HepG2 (cell line): Measurements from ENCODE around the gene DPH2. TPM values are rescaled to one million over a fixed set of nuclear protein-coding genes. Genes with fewer than 3 reads are reported as not detected.

Source experiments
- AKAP8 ChIP-seq: sonication (generic); formaldehyde crosslinking; IDR thresholded peaks from 2 replicates; pipeline ENCODE4 v1.5.1; 2020; ENCODE audit warnings: mild to moderate bottlenecking, missing genetic modification reagents
- ARNT ChIP-seq: fragments of 450-650 bp; IDR thresholded peaks from 2 replicates; pipeline ENCODE4 v1.6.1; 2017
- ELK4 ChIP-seq: sonication (generic); formaldehyde crosslinking; IDR thresholded peaks from 2 replicates; pipeline ENCODE4 v1.9.0; 2021; ENCODE audit warnings: missing genetic modification reagents, borderline replicate concordance
- ETV5 ChIP-seq: IDR thresholded peaks from 2 replicates; pipeline ENCODE4 v1.6.1; 2018; ENCODE audit warnings: missing biosample characterization, missing genetic modification reagents, inconsistent platforms, borderline replicate concordance
- KLF15 ChIP-seq: sonication (generic); formaldehyde crosslinking; IDR thresholded peaks from 2 replicates; pipeline ENCODE4 v1.8.1; 2023; ENCODE audit warnings: borderline replicate concordance, mild to moderate bottlenecking, inconsistent platforms, missing genetic modification reagents, mixed read lengths
- MATR3 ChIP-seq: sonication (generic); formaldehyde crosslinking; IDR thresholded peaks from 2 replicates; pipeline ENCODE4 v1.4.0; 2020; ENCODE audit warnings: missing genetic modification reagents
- MZF1 ChIP-seq: sonication (generic); formaldehyde crosslinking; IDR thresholded peaks from 2 replicates; pipeline ENCODE4 v1.8.1; 2023; ENCODE audit warnings: mild to moderate bottlenecking, missing genetic modification reagents, borderline replicate concordance
- TBL1XR1 ChIP-seq: fragments of 150-350 bp; IDR thresholded peaks from 2 replicates; pipeline ENCODE4 v1.6.1; 2014; ENCODE audit warnings: borderline replicate concordance, low read length; ENCODE audit not compliant: partially characterized antibody
- YEATS4 ChIP-seq: sonication (generic); formaldehyde crosslinking; IDR thresholded peaks from 2 replicates; pipeline ENCODE4 v1.4.0; 2020; ENCODE audit warnings: missing genetic modification reagents, borderline replicate concordance
- ZBTB8A ChIP-seq: sonication (generic); formaldehyde crosslinking; IDR thresholded peaks from 2 replicates; pipeline ENCODE4 v1.4.0; 2020; ENCODE audit warnings: mild to moderate bottlenecking, low read depth, missing genetic modification reagents, borderline replicate concordance
- ZNF17 ChIP-seq: sonication (generic); formaldehyde crosslinking; IDR thresholded peaks from 2 replicates; pipeline ENCODE4 v1.5.0; 2020; ENCODE audit warnings: mild to moderate bottlenecking, missing genetic modification reagents
- ZNF260 ChIP-seq: sonication (generic); formaldehyde crosslinking; IDR thresholded peaks from 2 replicates; pipeline ENCODE4 v1.4.0; 2020; ENCODE audit warnings: missing genetic modification reagents, low read depth, mild to moderate bottlenecking, borderline replicate concordance
- ZNF33A ChIP-seq: sonication (generic); formaldehyde crosslinking; IDR thresholded peaks from 2 replicates; pipeline ENCODE4 v1.5.1; 2020; ENCODE audit warnings: missing genetic modification reagents, mild to moderate bottlenecking, moderate library complexity, borderline replicate concordance
- ZNF33B ChIP-seq: sonication (generic); formaldehyde crosslinking; IDR thresholded peaks from 2 replicates; pipeline ENCODE4 v1.5.1; 2020; ENCODE audit warnings: mild to moderate bottlenecking, missing genetic modification reagents
- ZNF44 ChIP-seq: sonication (generic); formaldehyde crosslinking; IDR thresholded peaks from 2 replicates; pipeline ENCODE4 v1.5.1; 2020; ENCODE audit warnings: mild to moderate bottlenecking, missing genetic modification reagents
- ZNF749 ChIP-seq: sonication (generic); formaldehyde crosslinking; IDR thresholded peaks from 2 replicates; pipeline ENCODE4 v1.8.0; 2022; ENCODE audit warnings: mild to moderate bottlenecking, missing genetic modification reagents, moderate library complexity, borderline replicate concordance
- ZUFSP ChIP-seq: sonication (generic); formaldehyde crosslinking; IDR thresholded peaks from 2 replicates; pipeline ENCODE4 v1.9.0; 2021; ENCODE audit warnings: missing genetic modification reagents, mild to moderate bottlenecking, borderline replicate concordance
- polyA plus RNA-seq, 8 experiments: library from polyadenylated mRNA; depleted of rRNA in 3 of 8; stranded (reverse) in 7 of 8; unstranded in 1 of 8; fragments of >200 nt; fragmentation: Illumina TruSeq in 4 of 8; extraction: Trizol in 4 of 8; gene quantifications; 2 replicates each; pipeline versions ENCODE4 v1.2.1 to v1.2.3, GENCODE V29; 2011 to 2016; ENCODE audit warnings: low read depth in 4 of 8, missing spikeins in 1 of 8, mixed read lengths in 1 of 8; ENCODE audit not compliant: insufficient read depth in 1 of 8
- total RNA-seq, 5 experiments: library from RNA; depleted of rRNA; stranded (reverse); fragments of >200 nt; fragmentation: Illumina TruSeq; extraction: Trizol; gene quantifications; 2 replicates each; pipeline ENCODE4 v1.2.3, GENCODE V29; 2016; ENCODE audit warnings: low read depth in 1 of 5

DPH2 gene
- total and polyA plus RNA-seq, 2 of the 13 experiments (the other 11 are each of a cell fraction or from before 2014, with no cell fraction given) = 32.2 to 38.3 TPM

- TF ChIP-seq KLF15 (CRISPR knock-in tag) (no peak), YEATS4 (CRISPR knock-in tag) (peak; percentile 94), ZNF749 (CRISPR knock-in tag) (peak; percentile 95; the same call in 1 of the 2 replicates), ELK4 (CRISPR knock-in tag) (no peak), MATR3 (no peak), ZNF17 (CRISPR knock-in tag) (no peak), ETV5 (CRISPR knock-in tag) (peak; percentile 88), MZF1 (peak; percentile 74; the same call in 1 of the 2 replicates), ZNF260 (CRISPR knock-in tag) (no peak), AKAP8 (0 out of 2 replicates have a peak, but pooled peaks have one; percentile 69), ZNF44 (CRISPR knock-in tag) (peak; percentile 71; the same call in 1 of the 2 replicates), ZNF33A (CRISPR knock-in tag) (no peak), ZNF33B (CRISPR knock-in tag) (peak; percentile 76; the same call in 1 of the 2 replicates), ZBTB8A (CRISPR knock-in tag) (peak; percentile 78; the same call in 1 of the 2 replicates), ZUFSP (CRISPR knock-in tag) (no peak), TBL1XR1 (peak; percentile 44), ARNT (no peak)
These were observed 23.4 kb upstream of the DPH2 start, which contains the start of gene IPO13 (continued) for GRCh38 chr1:43946236-43947060.
